ENCODE results near the gene ASPG. TPM values are rescaled to one million over a fixed set of nuclear protein-coding genes. Genes with fewer than 3 reads are reported as not detected.

The ASPG gene
- total RNA-seq, 1 experiment from 2014 or later: 3.4 TPM

- TF ChIP-seq USF1 (CRISPR knock-in tag; IDR thresholded peaks at IDR 0.05) (no peak), KAT7 (CRISPR knock-in tag; IDR thresholded peaks at IDR 0.05; ENCODE audit: borderline replicate concordance) (no peak), USF2 (CRISPR knock-in tag; IDR thresholded peaks at IDR 0.05) (no peak), GABPB1 (CRISPR knock-in tag; IDR thresholded peaks at IDR 0.05) (no peak), CREM (CRISPR knock-in tag; IDR thresholded peaks at IDR 0.05) (no peak), MAX (CRISPR knock-in tag; IDR thresholded peaks at IDR 0.05) (peak; percentile 55; the same call in 1 of the 2 replicates), AR (CRISPR knock-in tag; IDR thresholded peaks at IDR 0.05) (no peak), ATF6 (CRISPR knock-in tag; IDR thresholded peaks at IDR 0.05) (no peak), ATF2 (CRISPR knock-in tag; IDR thresholded peaks at IDR 0.05; ENCODE audit: borderline replicate concordance, low read depth) (no peak), IRF2 (CRISPR knock-in tag; IDR thresholded peaks at IDR 0.05; ENCODE audit: borderline replicate concordance, low read depth) (no peak), NFE2L1 (CRISPR knock-in tag; IDR thresholded peaks at IDR 0.05) (no peak), RELA (CRISPR knock-in tag; IDR thresholded peaks at IDR 0.05; ENCODE audit: borderline replicate concordance) (no peak), PRRX2 (CRISPR knock-in tag; IDR thresholded peaks at IDR 0.05) (no peak), NFATC4 (CRISPR knock-in tag; IDR thresholded peaks at IDR 0.05) (no peak), ETV6 (CRISPR knock-in tag; IDR thresholded peaks at IDR 0.05) (no peak), CTCF (IDR thresholded peaks at IDR 0.05) (peak; percentile 97), E2F5 (CRISPR knock-in tag; IDR thresholded peaks at IDR 0.05) (no peak), FOXP1 (CRISPR knock-in tag; IDR thresholded peaks at IDR 0.05; ENCODE audit: borderline replicate concordance) (no peak), GRHL2 (CRISPR knock-in tag; IDR thresholded peaks at IDR 0.05; ENCODE audit: insufficient replicate concordance, severe bottlenecking) (no peak), MYBL2 (CRISPR knock-in tag; IDR thresholded peaks at IDR 0.05) (no peak), FOXJ3 (CRISPR knock-in tag; IDR thresholded peaks at IDR 0.05; ENCODE audit: borderline replicate concordance) (no peak), ELF4 (CRISPR knock-in tag; IDR thresholded peaks at IDR 0.05; ENCODE audit: low read depth) (no peak), ZNF423 (CRISPR knock-in tag; IDR thresholded peaks at IDR 0.05) (0 out of 2 replicates have a peak, but pooled peaks have one; percentile 22), ZNF219 (CRISPR knock-in tag; IDR thresholded peaks at IDR 0.05; ENCODE audit: borderline replicate concordance) (no peak), ZNF232 (CRISPR knock-in tag; IDR thresholded peaks at IDR 0.05) (no peak), SP1 (CRISPR knock-in tag; conservative IDR thresholded peaks at IDR 0.05) (no peak), ZNF121 (CRISPR knock-in tag; IDR thresholded peaks at IDR 0.05) (no peak), SOX15 (CRISPR knock-in tag; IDR thresholded peaks at IDR 0.05) (no peak), MLX (CRISPR knock-in tag; IDR thresholded peaks at IDR 0.05) (no peak)
These were observed 9.4 kb downstream of the ASPG start (continued) for GRCh38 chr14:104094709-104095425.
